Measurements from ENCODE around the gene ZCRB1.

ZCRB1 gene

GRCh38 chr12:42285431-42285830 is 40.5 kb downstream of the ZCRB1 start:
- in situ Hi-C loops (cut with HindIII; ENCODE audit: low pct_ligation_motif_present, low pct_unique_long_range_greater_than_20kb, low sequenced_read_pairs) = no loop called here
- no peak for DNase-seq

GRCh38 chr12:42284876-42285275 is 41.0 kb downstream of the ZCRB1 start:
- DNase-seq = no peak
- in situ Hi-C loops (cut with HindIII; ENCODE audit: low pct_ligation_motif_present, low pct_unique_long_range_greater_than_20kb, low sequenced_read_pairs) = no loop called here

- DNase-seq = no peak
- in situ Hi-C loops (cut with HindIII; ENCODE audit: low pct_ligation_motif_present, low pct_unique_long_range_greater_than_20kb, low sequenced_read_pairs) = no loop called here
These were observed 41.7 kb downstream of the ZCRB1 start for GRCh38 chr12:42284157-42284556.

- in situ Hi-C loops (cut with HindIII; ENCODE audit: low pct_ligation_motif_present, low pct_unique_long_range_greater_than_20kb, low sequenced_read_pairs) = no loop called here
These were observed 42.2 kb downstream of the ZCRB1 start for GRCh38 chr12:42283739-42284138.

GRCh38 chr12:42282294-42282693 is 43.6 kb downstream of the ZCRB1 start:
- in situ Hi-C loops (cut with HindIII; ENCODE audit: low pct_ligation_motif_present, low pct_unique_long_range_greater_than_20kb, low sequenced_read_pairs) = no loop called here
- DNase-seq = no peak

More at GRCh38 chr12:42283739-42284138, 42.2 kb downstream of the ZCRB1 start:
- DNase-seq = no peak

GRCh38 chr12:42281844-42282243 is 44.0 kb downstream of the ZCRB1 start:
- no peak for DNase-seq
- in situ Hi-C loops (cut with HindIII; ENCODE audit: low pct_ligation_motif_present, low pct_unique_long_range_greater_than_20kb, low sequenced_read_pairs) = no loop called here

- DNase-seq = no peak
These were observed 44.6 kb downstream of the ZCRB1 start for GRCh38 chr12:42281278-42281677.

GRCh38 chr12:42278128-42278510 is 47.8 kb downstream of the ZCRB1 start:
- DNase-seq = no peak
- in situ Hi-C loops (cut with HindIII; ENCODE audit: low pct_ligation_motif_present, low pct_unique_long_range_greater_than_20kb, low sequenced_read_pairs) = no loop called here

More at GRCh38 chr12:42281278-42281677, 44.6 kb downstream of the ZCRB1 start:
- in situ Hi-C loops (cut with HindIII; ENCODE audit: low pct_ligation_motif_present, low pct_unique_long_range_greater_than_20kb, low sequenced_read_pairs) = no loop called here

- in situ Hi-C loops (cut with HindIII; ENCODE audit: low pct_ligation_motif_present, low pct_unique_long_range_greater_than_20kb, low sequenced_read_pairs) = no loop called here
These were observed 48.3 kb downstream of the ZCRB1 start for GRCh38 chr12:42277396-42278127.

GRCh38 chr12:42275499-42275898 is 50.4 kb downstream of the ZCRB1 start:
- DNase-seq = no peak
- in situ Hi-C loops (cut with HindIII; ENCODE audit: low pct_ligation_motif_present, low pct_unique_long_range_greater_than_20kb, low sequenced_read_pairs) = no loop called here

More at GRCh38 chr12:42277396-42278127, 48.3 kb downstream of the ZCRB1 start:
- no peak for DNase-seq

GRCh38 chr12:42273706-42274105 is 52.2 kb downstream of the ZCRB1 start:
- in situ Hi-C loops (cut with HindIII; ENCODE audit: low pct_ligation_motif_present, low pct_unique_long_range_greater_than_20kb, low sequenced_read_pairs) = no loop called here
- no peak for DNase-seq

- in situ Hi-C loops (cut with HindIII; ENCODE audit: low pct_ligation_motif_present, low pct_unique_long_range_greater_than_20kb, low sequenced_read_pairs) = no loop called here
- no peak for DNase-seq
These were observed 55.3 kb downstream of the ZCRB1 start for GRCh38 chr12:42270596-42270995.

GRCh38 chr12:42267413-42268190 is 58.3 kb downstream of the ZCRB1 start:
- in situ Hi-C loops (cut with HindIII; ENCODE audit: low pct_ligation_motif_present, low pct_unique_long_range_greater_than_20kb, low sequenced_read_pairs) = no loop called here

GRCh38 chr12:42266579-42267230 is 59.2 kb downstream of the ZCRB1 start:
- no peak for DNase-seq
- in situ Hi-C loops (cut with HindIII; ENCODE audit: low pct_ligation_motif_present, low pct_unique_long_range_greater_than_20kb, low sequenced_read_pairs) = no loop called here

More at GRCh38 chr12:42267413-42268190, 58.3 kb downstream of the ZCRB1 start:
- DNase-seq = no peak

- in situ Hi-C loops (cut with HindIII; ENCODE audit: low pct_ligation_motif_present, low pct_unique_long_range_greater_than_20kb, low sequenced_read_pairs) = no loop called here
- no peak for DNase-seq
These were observed 63.6 kb downstream of the ZCRB1 start for GRCh38 chr12:42262271-42262670.

Measured in ACHN (cell line).